T-helper 2 cell treated with Interferon-gamma antibody and Interleukin-4, amounts not matched to agents 5 μg/mL and 100 μg/mL, for 36 hours (primary cell): ENCODE data around the gene FGFBP3.

ENCODE experiments used
- DNase-seq: peaks from one replicate; pipeline ENCODE4 v3.0.0; 2021; ENCODE audit warnings: low spot score
- H3K27ac Mint-ChIP-seq: one replicate; pipeline ENCODE4 v1.8.0; 2021; ENCODE audit warnings: mild to moderate bottlenecking, mixed read lengths
- H3K27me3 Mint-ChIP-seq: one replicate; pipeline ENCODE4 v1.8.0; 2021; ENCODE audit warnings: low read depth, mixed read lengths
- H3K36me3 Mint-ChIP-seq: one replicate; pipeline ENCODE4 v1.8.0; 2021; ENCODE audit warnings: low read depth, mixed read lengths
- H3K4me1 Mint-ChIP-seq: one replicate; pipeline ENCODE4 v1.8.0; 2021; ENCODE audit warnings: low read depth, mixed read lengths
- H3K4me3 Mint-ChIP-seq: one replicate; pipeline ENCODE4 v1.8.0; 2022; ENCODE audit warnings: mild to moderate bottlenecking, moderate library complexity, mixed read lengths
- H3K9me3 Mint-ChIP-seq: one replicate; pipeline ENCODE4 v1.8.0; 2021; ENCODE audit warnings: mixed read lengths

The FGFBP3 gene

DNA sequence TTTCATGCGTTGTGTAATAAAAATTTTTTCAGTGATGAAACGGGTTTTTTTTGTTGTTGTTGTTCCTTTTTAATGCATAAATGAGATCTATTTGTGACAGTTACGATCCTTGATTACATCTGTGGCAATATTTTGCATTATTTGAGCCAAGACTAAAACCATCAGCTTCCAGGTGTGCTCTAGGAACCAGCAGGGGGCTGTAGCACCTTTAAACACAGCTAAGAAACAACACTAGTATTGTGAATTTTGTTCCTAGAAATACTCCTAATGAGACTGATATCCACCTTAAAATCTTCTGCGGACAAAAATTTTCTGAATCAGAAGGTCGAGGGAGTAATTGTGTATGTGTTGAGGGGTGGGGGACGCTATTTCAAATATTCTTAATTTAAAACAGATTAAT, 52.6 kb downstream of the FGFBP3 start:
- no peak for DNase-seq
- Mint-ChIP-seq H3K27me3 (no peaks in the 10 kb centered on the region), H3K4me3 (no peak overlapping the region), H3K27ac (no peak overlapping the region), H3K36me3 (peaks cover 48% of the 10 kb centered on the region), H3K4me1 (no peaks in the 10 kb centered on the region), H3K9me3 (no peaks in the 10 kb centered on the region)
